Fibroblast of pulmonary artery (primary cell): ENCODE results near the gene TMC6.

Experiments
- DNase-seq: peaks from one replicate; pipeline ENCODE4 v3.0.0-alpha.2; 2010; ENCODE audit warnings: low read depth
- H3K4me3 ChIP-seq: replicated peaks from 2 replicates; pipeline ENCODE4 v1.5.1; 2011; ENCODE audit warnings: low read depth, mild to moderate bottlenecking, control low read depth, low read length, moderate library complexity
- CTCF ChIP-seq: IDR thresholded peaks from 2 replicates; pipeline ENCODE4 v1.5.1; 2011; ENCODE audit warnings: mild to moderate bottlenecking, control low read depth, low read length, inconsistent platforms; ENCODE audit errors: missing control alignments

TMC6 gene, protein sequence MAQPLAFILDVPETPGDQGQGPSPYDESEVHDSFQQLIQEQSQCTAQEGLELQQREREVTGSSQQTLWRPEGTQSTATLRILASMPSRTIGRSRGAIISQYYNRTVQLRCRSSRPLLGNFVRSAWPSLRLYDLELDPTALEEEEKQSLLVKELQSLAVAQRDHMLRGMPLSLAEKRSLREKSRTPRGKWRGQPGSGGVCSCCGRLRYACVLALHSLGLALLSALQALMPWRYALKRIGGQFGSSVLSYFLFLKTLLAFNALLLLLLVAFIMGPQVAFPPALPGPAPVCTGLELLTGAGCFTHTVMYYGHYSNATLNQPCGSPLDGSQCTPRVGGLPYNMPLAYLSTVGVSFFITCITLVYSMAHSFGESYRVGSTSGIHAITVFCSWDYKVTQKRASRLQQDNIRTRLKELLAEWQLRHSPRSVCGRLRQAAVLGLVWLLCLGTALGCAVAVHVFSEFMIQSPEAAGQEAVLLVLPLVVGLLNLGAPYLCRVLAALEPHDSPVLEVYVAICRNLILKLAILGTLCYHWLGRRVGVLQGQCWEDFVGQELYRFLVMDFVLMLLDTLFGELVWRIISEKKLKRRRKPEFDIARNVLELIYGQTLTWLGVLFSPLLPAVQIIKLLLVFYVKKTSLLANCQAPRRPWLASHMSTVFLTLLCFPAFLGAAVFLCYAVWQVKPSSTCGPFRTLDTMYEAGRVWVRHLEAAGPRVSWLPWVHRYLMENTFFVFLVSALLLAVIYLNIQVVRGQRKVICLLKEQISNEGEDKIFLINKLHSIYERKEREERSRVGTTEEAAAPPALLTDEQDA

DNA sequence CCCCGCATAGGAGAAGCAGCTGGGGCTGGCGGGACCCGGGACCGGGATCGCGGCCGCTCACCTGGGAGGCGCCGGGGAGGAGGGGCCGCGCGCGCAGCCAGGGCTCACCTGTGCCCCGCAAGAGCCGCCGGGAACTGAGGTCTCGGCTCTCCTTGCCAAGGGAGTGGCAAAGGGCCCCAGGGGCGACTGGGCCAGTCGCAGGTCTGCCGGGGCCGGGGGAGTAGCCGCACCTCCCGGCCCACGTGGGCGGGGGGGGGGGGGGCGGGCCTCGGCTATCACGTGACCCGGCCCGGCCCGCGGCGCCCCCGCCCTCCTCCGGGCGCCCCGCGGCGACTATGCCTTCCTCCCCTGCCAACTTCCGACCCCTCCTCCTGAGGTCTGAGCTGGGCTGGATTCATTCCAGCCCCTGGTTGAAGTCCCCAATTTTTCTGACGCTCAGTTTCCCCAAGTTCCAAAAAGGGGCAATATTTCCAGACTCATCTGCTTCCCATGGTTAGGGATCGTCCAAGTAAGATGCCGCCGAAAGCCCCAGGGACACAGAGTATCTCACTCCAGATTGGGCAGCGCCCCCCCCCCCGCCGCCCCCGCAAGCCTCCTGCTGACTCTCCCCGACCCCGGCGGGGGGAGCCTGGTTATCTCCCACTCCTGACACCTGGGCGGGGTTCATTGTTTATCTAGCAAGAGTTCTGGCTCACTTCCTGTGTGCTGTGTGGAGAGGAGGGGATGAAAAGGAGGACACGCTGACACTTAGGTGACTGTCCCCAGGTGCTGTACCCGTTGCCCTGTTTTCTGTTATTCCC is at the start of gene TMC6:
TMC6 (minus strand) TSS at position 205 of the 800 bp plus-strand sequence. CDS start 1,923 bp downstream, outside the sequence.
- H3K4me3 ChIP-seq: peak within 1 kb of the TSS; percentile 53
- TF ChIP-seq CTCF: no peak
- DNase-seq: no peak

- peak; percentile 51 for DNase-seq
- no peak overlapping the region for H3K4me3 ChIP-seq
- TF ChIP-seq CTCF: peak; percentile 87
These were observed 48.0 kb upstream of the TMC6 start for GRCh38 chr17:78176548-78177025.

DNA sequence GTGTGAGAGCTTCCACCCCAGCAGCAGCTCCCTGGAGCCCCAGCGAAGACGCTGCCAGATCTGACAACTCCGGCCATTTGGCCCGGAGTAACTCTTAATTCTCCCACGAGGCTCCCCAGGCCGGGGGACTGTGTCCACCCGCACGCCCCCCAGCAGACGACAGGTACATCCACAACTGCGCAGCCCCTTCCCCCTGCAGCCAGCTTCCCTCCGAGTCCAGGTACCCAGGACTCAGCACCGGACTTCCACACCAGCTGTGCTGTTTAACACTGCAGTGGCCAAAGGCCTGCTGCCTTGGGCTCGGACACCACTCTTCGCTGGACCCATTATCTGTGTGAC is 47.1 kb upstream of the TMC6 start:
- no peak for TF ChIP-seq CTCF
- no peak for DNase-seq
- no peak overlapping the region for H3K4me3 ChIP-seq

GRCh38 chr17:78174870-78175642 is 46.5 kb upstream of the TMC6 start:
- no peak for TF ChIP-seq CTCF
- no peak overlapping the region for H3K4me3 ChIP-seq
- no peak for DNase-seq

DNA sequence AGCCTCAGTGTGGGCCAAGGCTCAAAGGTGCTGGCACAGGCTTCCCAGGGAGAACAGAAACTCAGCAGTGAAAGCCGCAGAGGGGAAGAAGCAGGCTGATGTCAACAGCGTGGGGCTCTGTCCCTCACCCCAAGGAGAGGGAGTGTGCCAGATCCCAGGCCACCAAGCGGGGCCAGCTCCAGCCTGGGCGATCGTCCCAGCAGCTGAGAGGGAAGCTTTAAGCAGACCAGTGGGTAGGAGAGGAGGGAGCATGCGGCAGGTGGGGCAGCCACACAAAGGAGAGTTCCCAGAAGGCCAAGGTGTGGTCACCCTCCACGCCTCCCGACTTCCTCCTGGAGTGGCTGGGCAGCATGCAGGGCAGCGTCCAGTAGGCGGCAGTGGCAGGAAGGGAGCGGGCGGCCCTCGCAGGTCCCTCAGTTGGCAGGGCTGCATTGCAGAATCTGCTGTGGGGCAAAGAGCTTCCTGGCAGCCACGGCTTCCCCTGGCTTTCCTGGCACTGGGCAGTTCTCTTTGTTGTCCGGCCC is 45.9 kb upstream of the TMC6 start:
- no peak overlapping the region for H3K4me3 ChIP-seq
- no peak for TF ChIP-seq CTCF
- DNase-seq: no peak
